Lung (tissue), 12 donors: ENCODE results near the gene LTBP2. TPM values are rescaled to one million over a fixed set of nuclear protein-coding genes. Genes with fewer than 3 reads are reported as not detected.

ENCODE experiments used
- ATAC-seq: fragments of 200-7000 bp; cut with Tn5 transposase; one replicate; pipeline ENCODE4 v1.9.1; 2020; ENCODE audit warnings: moderate number of reproducible peaks; ENCODE audit not compliant: insufficient read depth, low FRiP score
- DNase-seq, 3 donors: peaks; one replicate each; pipeline ENCODE4 v3.0.0-alpha.2; 2013 to 2017
- H3K27ac ChIP-seq, 2 donors: one replicate each; pipeline ENCODE4 v1.5.1; 2013; ENCODE audit warnings: mild to moderate bottlenecking in 2 of 2, moderate library complexity in 2 of 2, control low read depth in 1 of 2, inconsistent platforms in 1 of 2, low read depth in 1 of 2, low read length in 1 of 2
- H3K27me3 ChIP-seq, 3 donors: one replicate each; pipeline ENCODE4 v1.5.1; 2013; ENCODE audit warnings: low read length in 2 of 3; ENCODE audit not compliant: control insufficient read depth in 3 of 3, insufficient read depth in 3 of 3
- H3K36me3 ChIP-seq, 4 donors: one replicate each; pipeline ENCODE4 v1.5.1; 2013; ENCODE audit warnings: low read length in 4 of 4, mild to moderate bottlenecking in 1 of 4, moderate library complexity in 1 of 4; ENCODE audit not compliant: control insufficient read depth in 4 of 4, insufficient read depth in 4 of 4
- H3K4me1 ChIP-seq, 5 donors: one replicate each; pipeline ENCODE4 v1.5.1; 2013; ENCODE audit warnings: low read length in 5 of 5, mild to moderate bottlenecking in 2 of 5, moderate library complexity in 1 of 5; ENCODE audit not compliant: control insufficient read depth in 5 of 5, insufficient read depth in 5 of 5
- H3K4me3 ChIP-seq: one replicate; pipeline ENCODE4 v1.5.1; 2013; ENCODE audit warnings: mild to moderate bottlenecking, control low read depth, moderate library complexity
- H3K9ac ChIP-seq, 2 donors: one replicate each; pipeline ENCODE4 v1.5.1; 2013; ENCODE audit warnings: low read length in 2 of 2, control low read depth in 1 of 2; ENCODE audit not compliant: insufficient read depth in 1 of 2
- H3K9me3 ChIP-seq, 4 donors: one replicate each; pipeline ENCODE4 v1.5.1; 2013; ENCODE audit warnings: low read length in 3 of 4, mild to moderate bottlenecking in 1 of 4, moderate library complexity in 1 of 4; ENCODE audit not compliant: control insufficient read depth in 4 of 4, insufficient read depth in 3 of 4
- CTCF ChIP-seq: IDR thresholded peaks from 2 replicates; pipeline ENCODE4 v1.5.1; 2012; ENCODE audit warnings: mild to moderate bottlenecking; ENCODE audit errors: control extremely low read depth, extremely low read depth
- WGBS, 2 donors: extraction: QIAGEN DNeasy Blood & Tissue Kit; methylation state at CpG; one replicate each; pipeline ENCODE4 v1.1.7; 2013; 5-methylcytosine and 5-hydroxymethylcytosine counted together
- polyA plus RNA-seq, 2 donors: library from polyadenylated mRNA; stranded (reverse); fragments of 200-250 nt; gene quantifications; one replicate each; pipeline ENCODE4 v1.2.1, GENCODE V29; 2013
- total RNA-seq, 2 donors: library from RNA; depleted of rRNA in 1 of 2; stranded (reverse); fragments of >200 nt in 1 of 2; gene quantifications; one replicate each; pipeline ENCODE4 v1.2.1, GENCODE V29; 2014 to 2021
- donor health status: control.
- donor health status: control.
- donor health status: Bipolar disorder and iron deficiency.
- donor health status: healthy.
- donor health status: DM: yes; HTN: yes; CAD: no.

The LTBP2 gene
- total and polyA plus RNA-seq, 4 donors, result 13.2 to 78.4 (median 25.8) TPM

- no peak overlapping the region for H3K9ac ChIP-seq
- 86 to 87% methylated on average over 13 of the region's 13 CpGs for WGBS, 2 donors
- peaks cover 0 to 4% (median 0%) of the 10 kb centered on the region in 4 donors for H3K36me3 ChIP-seq
- H3K27me3 ChIP-seq, result peaks cover 0 to 7% (median 0%) of the 10 kb centered on the region in 3 donors
- TF ChIP-seq CTCF, result no peak
- no peak overlapping the region for H3K4me3 ChIP-seq
- no peak for ATAC-seq
- peaks cover 0 to 8% (median 0%) of the 10 kb centered on the region in 5 donors for H3K4me1 ChIP-seq
- H3K9me3 ChIP-seq, result no peaks in the 10 kb centered on the region
- no peak overlapping the region for H3K27ac ChIP-seq
- DNase-seq, result no peak
Measured at GRCh38 chr14:74506411-74506851, 105.6 kb downstream of the LTBP2 start.

GRCh38 chr14:74505831-74506230, 106.2 kb downstream of the LTBP2 start:
- Histone ChIP-seq H3K27me3 (peaks cover 0 to 7% (median 0%) of the 10 kb centered on the region in 3 donors), H3K36me3 (peaks cover 0 to 4% (median 0%) of the 10 kb centered on the region in 4 donors), H3K4me1 (peaks cover 0 to 14% (median 0%) of the 10 kb centered on the region in 5 donors), H3K9me3 (no peaks in the 10 kb centered on the region), H3K4me3 (no peak overlapping the region), H3K9ac (no peak overlapping the region), H3K27ac (no peak overlapping the region)
- no peak for DNase-seq
- TF ChIP-seq CTCF, result no peak
- ATAC-seq, result no peak
- 84 to 85% methylated on average over 17 of the region's 17 CpGs for WGBS, 2 donors

GRCh38 chr14:74504874-74505720, 106.9 kb downstream of the LTBP2 start:
- Histone ChIP-seq H3K9ac (no peak overlapping the region), H3K27ac (no peak overlapping the region), H3K36me3 (peaks cover 0 to 4% (median 0%) of the 10 kb centered on the region in 4 donors), H3K9me3 (no peaks in the 10 kb centered on the region), H3K4me1 (peaks cover 0 to 9% (median 0%) of the 10 kb centered on the region in 5 donors), H3K4me3 (no peak overlapping the region), H3K27me3 (peaks cover 0 to 7% (median 0%) of the 10 kb centered on the region in 3 donors)
- no peak for DNase-seq
- no peak for ATAC-seq
- WGBS, 2 donors, result 88 to 91% methylated on average over 20 of the region's 20 CpGs
- TF ChIP-seq CTCF, result no peak
